CD4-positive, alpha-beta T cell treated with Interleukin-10 for 1 hour (primary cell): ENCODE data around the gene SDCCAG8.

Experiments used
- DNase-seq: peaks from one replicate; pipeline ENCODE4 v3.0.0-alpha.2; 2020

The SDCCAG8 gene

DNA sequence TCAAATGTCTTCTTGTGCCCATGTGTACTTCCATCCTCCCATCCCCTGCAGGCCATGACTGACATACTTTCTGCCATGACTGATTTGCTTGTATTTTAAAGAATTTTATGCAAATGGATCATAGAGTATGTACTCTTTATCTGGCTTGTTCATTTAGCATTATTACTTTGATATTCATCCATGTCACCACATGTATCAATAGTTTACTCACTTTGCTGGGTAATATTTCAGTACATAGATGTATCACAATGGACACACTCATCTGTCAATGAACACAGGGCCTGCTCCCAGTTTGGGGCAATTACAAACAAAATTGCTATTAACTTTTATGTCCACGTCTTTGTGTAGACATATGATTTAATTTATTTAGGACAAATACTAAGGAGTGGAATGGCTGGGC lies 259.1 kb downstream of the SDCCAG8 start:
- no peak for DNase-seq

- no peak for DNase-seq
Measured at GRCh38 chr1:243520831-243521230, 265.0 kb downstream of the SDCCAG8 start.

DNA sequence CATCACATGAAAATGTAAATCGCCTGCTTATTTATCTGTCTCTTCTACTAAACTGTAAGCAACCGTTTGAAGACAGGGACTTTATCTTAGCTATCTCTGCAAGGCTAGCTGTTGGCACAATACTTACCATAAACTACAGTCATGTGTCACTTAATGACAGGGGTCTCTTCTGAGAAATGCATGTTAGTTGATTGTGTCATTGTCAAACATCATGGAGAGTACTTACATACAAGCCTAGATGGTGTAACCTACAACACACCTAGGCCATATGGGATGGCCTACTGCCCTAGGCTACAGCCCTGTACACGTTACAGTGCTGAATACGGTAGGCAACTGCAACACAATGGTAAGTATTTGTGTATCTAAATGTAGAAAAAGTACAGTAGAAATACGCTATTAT lies 267.9 kb downstream of the SDCCAG8 start:
- DNase-seq, result no peak

DNA sequence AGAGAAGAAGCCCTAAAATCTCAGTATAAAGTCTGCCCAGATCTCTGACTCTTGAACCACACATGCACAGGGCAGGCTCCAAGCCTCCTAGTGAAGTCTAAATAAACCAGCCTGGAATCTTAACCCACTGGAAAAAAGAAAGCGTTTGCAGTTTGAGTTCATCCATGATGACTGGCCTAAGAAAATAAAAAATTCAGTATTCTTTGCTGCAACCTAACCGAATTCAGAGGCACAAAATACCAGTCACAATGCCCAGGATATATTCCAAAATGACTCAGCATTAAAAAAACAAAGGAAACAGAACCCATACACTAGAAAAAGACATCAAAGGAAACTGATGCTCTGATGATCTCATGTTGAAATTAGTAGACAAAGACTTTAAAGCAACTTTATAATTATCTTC lies 269.2 kb downstream of the SDCCAG8 start:
- DNase-seq, result no peak

GRCh38 chr1:243526180-243526579 lies 270.3 kb downstream of the SDCCAG8 start:
- no peak for DNase-seq

DNA sequence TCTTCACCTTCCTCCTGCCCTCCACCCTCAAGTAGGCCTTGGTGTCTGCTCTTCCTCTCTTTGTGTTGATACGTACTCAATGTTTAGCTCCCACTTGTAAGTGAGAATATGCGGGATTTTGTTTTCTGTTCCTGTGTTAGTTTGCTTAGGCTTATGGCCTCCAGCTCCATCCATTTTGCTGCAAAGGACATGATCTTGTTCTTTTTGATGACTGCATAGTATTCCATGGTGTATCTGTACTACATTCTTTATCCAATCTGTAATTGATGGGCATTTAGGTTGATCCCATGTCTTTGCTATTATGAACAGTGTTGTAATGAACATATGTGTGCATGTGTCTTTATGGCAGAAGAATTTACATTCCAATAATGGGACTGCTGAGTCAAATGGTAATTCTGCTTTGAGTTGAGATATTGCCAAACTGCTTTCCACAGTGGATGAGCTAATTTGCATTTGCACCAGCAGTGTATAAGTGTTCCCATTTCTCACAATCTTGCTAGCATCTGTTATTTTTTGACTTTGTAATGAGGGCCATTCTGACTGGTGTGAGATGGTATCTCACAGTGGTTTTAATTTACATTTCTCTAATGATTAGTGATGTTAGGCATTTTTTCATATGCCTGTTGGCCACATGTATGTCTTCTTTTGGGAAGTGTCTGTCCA lies 272.7 kb downstream of the SDCCAG8 start:
- no peak for DNase-seq

GRCh38 chr1:243529512-243529911 lies 273.7 kb downstream of the SDCCAG8 start:
- DNase-seq, result no peak

GRCh38 chr1:243535014-243535413 lies 279.2 kb downstream of the SDCCAG8 start:
- no peak for DNase-seq

- no peak for DNase-seq
Measured at GRCh38 chr1:243539636-243540035, 283.8 kb downstream of the SDCCAG8 start.

DNA sequence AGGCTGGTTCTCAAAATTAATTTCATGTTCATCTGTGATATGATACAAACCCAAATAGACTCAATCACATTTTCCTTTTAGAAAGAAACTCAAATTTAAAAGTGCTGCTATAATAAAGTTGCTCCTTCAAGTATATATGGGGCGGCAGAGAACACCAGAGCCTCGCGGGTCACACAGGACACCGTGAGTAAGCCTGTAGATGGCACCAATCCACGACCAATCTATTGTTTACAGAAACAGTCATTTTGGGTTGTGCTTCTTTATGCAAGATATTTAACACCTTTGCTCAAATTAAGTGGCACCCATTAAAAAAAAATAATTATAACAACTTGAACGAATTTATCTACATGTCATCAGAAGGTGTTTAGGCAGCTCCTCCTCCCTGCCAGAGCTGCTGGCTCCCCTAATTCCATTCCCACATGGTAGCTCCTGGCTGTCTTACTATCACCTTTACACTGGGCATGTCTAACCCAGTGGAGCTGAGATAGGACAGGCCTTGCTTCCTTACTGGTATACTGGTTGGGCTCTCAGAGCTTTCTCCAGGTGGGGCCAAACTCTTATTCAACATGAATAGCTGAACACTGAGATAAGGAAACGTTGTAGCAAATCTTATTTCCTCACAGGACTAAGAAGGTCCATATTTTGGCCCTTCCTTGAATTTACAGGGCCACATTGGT lies 287.0 kb downstream of the SDCCAG8 start:
- DNase-seq, result no peak

GRCh38 chr1:243543501-243543900 lies 287.7 kb downstream of the SDCCAG8 start:
- DNase-seq, result no peak

- DNase-seq, result no peak
Measured at GRCh38 chr1:243546457-243546856, 290.6 kb downstream of the SDCCAG8 start.

DNA sequence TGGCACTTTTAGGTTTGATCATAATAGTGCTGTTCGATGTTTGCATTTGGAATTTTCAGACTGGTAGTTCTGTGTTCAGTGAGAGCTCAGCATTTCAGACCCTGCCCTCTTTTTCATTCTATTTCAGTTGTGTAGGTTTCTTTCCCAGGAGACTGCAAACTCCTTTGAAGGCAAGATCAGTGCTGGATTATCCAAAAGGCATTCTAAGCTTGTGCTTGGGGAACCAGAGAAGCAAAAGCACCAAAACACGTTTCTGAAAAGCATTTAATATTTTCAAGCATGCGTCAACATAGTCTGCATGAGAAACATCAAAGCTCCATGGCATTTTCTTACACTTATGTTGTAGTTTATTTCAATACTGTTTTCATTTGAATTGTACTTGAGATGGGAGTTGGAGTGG lies 292.1 kb downstream of the SDCCAG8 start:
- no peak for DNase-seq

DNA sequence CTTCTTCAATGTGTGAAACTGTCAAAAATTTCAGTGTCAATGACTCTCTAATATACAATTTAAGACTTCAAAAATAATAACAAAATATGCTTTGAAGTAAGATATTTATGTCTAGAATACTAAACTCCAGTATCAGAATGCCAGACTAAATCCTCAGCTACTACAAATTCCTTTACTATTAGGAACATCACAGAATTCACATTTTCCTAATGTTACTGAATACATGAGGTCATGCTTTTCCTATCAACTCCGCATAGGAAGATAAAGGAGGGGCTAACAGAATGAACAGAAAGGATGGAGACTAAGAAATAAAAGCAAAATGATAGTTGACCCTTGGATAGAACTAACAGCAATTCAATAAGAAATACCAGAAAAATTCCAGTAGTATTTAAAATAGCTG lies 292.7 kb downstream of the SDCCAG8 start:
- no peak for DNase-seq

GRCh38 chr1:243549108-243549507 lies 293.3 kb downstream of the SDCCAG8 start:
- DNase-seq, result no peak
